MM.1S (cell line): ENCODE measurements around the gene NPAS1.
"Not testable (repeated sequence)": the region's sequence is repeated elsewhere in the genome, so short reads cannot be mapped to it uniquely, and the experiment has no call there.

Experiments
- DNase-seq: peaks from one replicate; pipeline ENCODE4 v3.0.0-alpha.2; 2015
- H2AFZ ChIP-seq: fragments of 300-600 bp; sonication (generic); 2 replicates; pipeline ENCODE4 v1.6.0; 2016; ENCODE audit warnings: antibody characterized with exemption, low read length
- H3F3A ChIP-seq: fragments of 300-600 bp; sonication (generic); 2 replicates; pipeline ENCODE4 v1.6.1; 2016; ENCODE audit warnings: mild to moderate bottlenecking, antibody characterized with exemption, low read length, moderate library complexity, mixed read lengths; ENCODE audit not compliant: insufficient read depth
- H3K27ac ChIP-seq: fragments of 300-600 bp; sonication (generic); 2 replicates; pipeline ENCODE4 v1.5.1; 2016; ENCODE audit warnings: mild to moderate bottlenecking, low read length
- H3K27me3 ChIP-seq: fragments of 300-600 bp; sonication (generic); replicated peaks from 2 replicates; pipeline ENCODE4 v1.6.0; 2016; ENCODE audit warnings: low read length; ENCODE audit not compliant: insufficient read depth
- H3K36me3 ChIP-seq: fragments of 300-600 bp; sonication (generic); replicated peaks from 2 replicates; pipeline ENCODE4 v1.6.1; 2016; ENCODE audit warnings: mild to moderate bottlenecking, low read length, mixed read lengths; ENCODE audit not compliant: insufficient read depth
- H3K4me1 ChIP-seq: fragments of 300-600 bp; sonication (generic); 2 replicates; pipeline ENCODE4 v1.6.1; 2016; ENCODE audit warnings: low read length, mixed read lengths
- H3K4me2 ChIP-seq: fragments of 300-600 bp; sonication (generic); 2 replicates; pipeline ENCODE4 v1.6.0; 2016; ENCODE audit warnings: low read depth, low read length
- H3K4me3 ChIP-seq: fragments of 300-600 bp; sonication (generic); 2 replicates; pipeline ENCODE4 v1.5.1; 2016; ENCODE audit warnings: low read length, mixed read lengths
- H3K79me2 ChIP-seq: fragments of 300-600 bp; sonication (generic); 2 replicates; pipeline ENCODE4 v1.6.1; 2016; ENCODE audit warnings: mixed run types, low read length, mixed read lengths
- H3K9ac ChIP-seq: fragments of 300-600 bp; sonication (generic); 2 replicates; pipeline ENCODE4 v1.6.1; 2016; ENCODE audit warnings: low read length, mixed read lengths
- H3K9me2 ChIP-seq: fragments of 300-600 bp; sonication (generic); replicated peaks from 2 replicates; pipeline ENCODE4 v1.6.1; 2016; ENCODE audit warnings: mild to moderate bottlenecking, low read length, mixed read lengths; ENCODE audit not compliant: insufficient read depth
- H3K9me3 ChIP-seq: fragments of 300-600 bp; sonication (generic); replicated peaks from 2 replicates; pipeline ENCODE4 v1.6.1; 2016; ENCODE audit warnings: mild to moderate bottlenecking, low read length, mixed read lengths; ENCODE audit not compliant: insufficient read depth
- H4K20me1 ChIP-seq: fragments of 300-600 bp; sonication (generic); 2 replicates; pipeline ENCODE4 v1.6.1; 2016; ENCODE audit warnings: mild to moderate bottlenecking, low read length, moderate library complexity, mixed read lengths; ENCODE audit not compliant: insufficient read depth
- CTCF ChIP-seq: fragments of 300-600 bp; sonication (generic); IDR thresholded peaks from 2 replicates; pipeline ENCODE4 v1.5.1; 2016; ENCODE audit warnings: antibody characterized with exemption, low read length, mixed read lengths
- EZH2 ChIP-seq: fragments of 300-600 bp; sonication (generic); optimal IDR thresholded peaks from 2 replicates; pipeline ENCODE3; 2017; ENCODE audit warnings: low read depth, mild to moderate bottlenecking, antibody characterized with exemption, low read length, mixed read lengths
- EZH2phosphoT487 ChIP-seq: fragments of 300-600 bp; sonication (generic); IDR thresholded peaks from 2 replicates; pipeline ENCODE4 v1.6.1; 2018; ENCODE audit warnings: antibody characterized with exemption, low read length

Gene NPAS1

GRCh38 chr19:47006496-47006895 lies 13.1 kb upstream of the NPAS1 start:
- TF ChIP-seq CTCF, result no peak
- TF ChIP-seq EZH2phosphoT487, result no peak
- TF ChIP-seq EZH2, result no peak
- Histone ChIP-seq H2AFZ (no peak overlapping the region), H3K9ac (no peak overlapping the region), H3K79me2 (no peaks in the 10 kb centered on the region), H3K4me3 (no peak overlapping the region), H3K9me2 (no peaks in the 10 kb centered on the region), H3K27me3 (no peaks in the 10 kb centered on the region), H3F3A (no peaks in the 10 kb centered on the region), H3K9me3 (no peaks in the 10 kb centered on the region), H3K36me3 (no peaks in the 10 kb centered on the region), H3K4me1 (no peaks in the 10 kb centered on the region), H3K4me2 (no peak overlapping the region), H4K20me1 (no peaks in the 10 kb centered on the region), H3K27ac (no peak overlapping the region)
- no peak for DNase-seq

GRCh38 chr19:47010549-47010948 lies 9.1 kb upstream of the NPAS1 start:
- H3K36me3 ChIP-seq, H3K79me2 ChIP-seq, H3K9me3 ChIP-seq, DNase-seq, H3K27ac ChIP-seq, H4K20me1 ChIP-seq, H3F3A ChIP-seq, H3K9me2 ChIP-seq, H3K4me2 ChIP-seq, H2AFZ ChIP-seq, H3K4me1 ChIP-seq, H3K4me3 ChIP-seq, H3K27me3 ChIP-seq, H3K9ac ChIP-seq: not testable (repeated sequence)

GRCh38 chr19:47012617-47013016 lies 7.0 kb upstream of the NPAS1 start:
- H3K4me2 ChIP-seq, result peak overlapping the region; percentile 52; the same call in 1 of the 2 replicates
- no peaks in the 10 kb centered on the region for H3K4me1 ChIP-seq
- DNase-seq, result no peak
- no peak overlapping the region for H3K9ac ChIP-seq
- H3K27me3 ChIP-seq, result no peaks in the 10 kb centered on the region
- no peaks in the 10 kb centered on the region for H3K36me3 ChIP-seq
- H3K79me2 ChIP-seq, result no peaks in the 10 kb centered on the region
- H4K20me1 ChIP-seq, result no peaks in the 10 kb centered on the region
- no peaks in the 10 kb centered on the region for H3K9me3 ChIP-seq
- no peak for TF ChIP-seq EZH2
- TF ChIP-seq EZH2phosphoT487, result no peak
- no peaks in the 10 kb centered on the region for H3K9me2 ChIP-seq
- H2AFZ ChIP-seq, result peak overlapping the region; percentile 64; the same call in 1 of the 2 replicates
- H3F3A ChIP-seq, result no peaks in the 10 kb centered on the region
- no peak overlapping the region for H3K4me3 ChIP-seq
- H3K27ac ChIP-seq, result no peak overlapping the region

- H2AFZ ChIP-seq, result peak overlapping the region; percentile 64
- H3K27ac ChIP-seq, result no peak overlapping the region
- peak; percentile 98 for TF ChIP-seq CTCF
- TF ChIP-seq EZH2, result no peak
- no peaks in the 10 kb centered on the region for H4K20me1 ChIP-seq
- no peak overlapping the region for H3K9ac ChIP-seq
- no peaks in the 10 kb centered on the region for H3K36me3 ChIP-seq
- no peaks in the 10 kb centered on the region for H3K4me1 ChIP-seq
- no peaks in the 10 kb centered on the region for H3F3A ChIP-seq
- H3K79me2 ChIP-seq, result no peaks in the 10 kb centered on the region
- no peaks in the 10 kb centered on the region; the same call in 1 of the 2 replicates for H3K27me3 ChIP-seq
- peak; percentile 37 for DNase-seq
- peak overlapping the region; percentile 52; the same call in 1 of the 2 replicates for H3K4me2 ChIP-seq
- no peak overlapping the region for H3K4me3 ChIP-seq
- H3K9me2 ChIP-seq, result no peaks in the 10 kb centered on the region
- no peaks in the 10 kb centered on the region for H3K9me3 ChIP-seq
These were observed 6.6 kb upstream of the NPAS1 start for GRCh38 chr19:47013041-47013517.
